Liver (tissue), 9 donors: ENCODE measurements around the gene SLC16A11. TPM values are rescaled to one million over a fixed set of nuclear protein-coding genes. Genes with fewer than 3 reads are reported as not detected.

Source experiments
- DNase-seq: peaks from one replicate; pipeline ENCODE4 v3.0.0-alpha.2; 2017; ENCODE audit warnings: low spot score
- H3K27ac ChIP-seq, 2 donors: one replicate each; pipeline ENCODE4 v1.7.0; 2013; ENCODE audit warnings: inconsistent platforms in 2 of 2, low read length in 2 of 2, control low read depth in 1 of 2, low read depth in 1 of 2, mild to moderate bottlenecking in 1 of 2
- H3K27me3 ChIP-seq, 4 donors: one replicate each; pipeline versions ENCODE4 v1.6.1 to v1.7.0; 2013; ENCODE audit warnings: low read length in 3 of 4, inconsistent platforms in 1 of 4, mild to moderate bottlenecking in 1 of 4, moderate library complexity in 1 of 4; ENCODE audit not compliant: control insufficient read depth in 4 of 4, insufficient read depth in 4 of 4
- H3K36me3 ChIP-seq, 4 donors: one replicate each; pipeline versions ENCODE4 v1.6.1 to v1.7.0; 2013; ENCODE audit warnings: low read length in 3 of 4, mild to moderate bottlenecking in 3 of 4, low read depth in 1 of 4, moderate library complexity in 1 of 4; ENCODE audit not compliant: control insufficient read depth in 4 of 4, insufficient read depth in 3 of 4
- H3K4me1 ChIP-seq, 4 donors: one replicate each; pipeline versions ENCODE4 v1.6.1 to v1.7.0; 2013; ENCODE audit warnings: low read length in 3 of 4, mild to moderate bottlenecking in 3 of 4, moderate library complexity in 1 of 4; ENCODE audit not compliant: control insufficient read depth in 4 of 4, insufficient read depth in 4 of 4
- H3K4me3 ChIP-seq, 3 donors: one replicate each; pipeline versions ENCODE4 v1.6.1 to v1.7.0; 2013; ENCODE audit warnings: low read length in 3 of 3, control low read depth in 1 of 3, low read depth in 1 of 3, mild to moderate bottlenecking in 1 of 3
- H3K9ac ChIP-seq, 2 donors: one replicate each; pipeline ENCODE4 v1.7.0; 2013; ENCODE audit warnings: low read length in 2 of 2, mild to moderate bottlenecking in 2 of 2, moderate library complexity in 2 of 2, control low read depth in 1 of 2, low read depth in 1 of 2
- H3K9me3 ChIP-seq, 4 donors: one replicate each; pipeline versions ENCODE4 v1.6.1 to v1.7.0; 2013; ENCODE audit warnings: low read length in 3 of 4; ENCODE audit not compliant: control insufficient read depth in 4 of 4
- EGR1 ChIP-seq, 2 donors: IDR thresholded peaks; 2 replicates each; pipeline ENCODE4 v1.6.1; 2016 to 2018; ENCODE audit warnings: antibody characterized with exemption in 2 of 2, low read depth in 2 of 2
- FOXA1 ChIP-seq: IDR thresholded peaks from 2 replicates; pipeline ENCODE4 v1.6.1; 2016; ENCODE audit warnings: antibody characterized with exemption
- GABPA ChIP-seq, 2 donors: IDR thresholded peaks in 1 of 2; conservative IDR thresholded peaks in 1 of 2; 2 replicates each; pipeline ENCODE4 v1.6.1; 2016; ENCODE audit warnings: antibody characterized with exemption in 2 of 2, mild to moderate bottlenecking in 1 of 2, moderate library complexity in 1 of 2
- JUND ChIP-seq, 2 donors: IDR thresholded peaks; 2 replicates each; pipeline ENCODE4 v1.6.1; 2016; ENCODE audit warnings: antibody characterized with exemption in 2 of 2
- RAD21 ChIP-seq, 2 donors: IDR thresholded peaks; 2 replicates each; pipeline ENCODE4 v1.6.1; 2016; ENCODE audit warnings: antibody characterized with exemption in 2 of 2, mild to moderate bottlenecking in 2 of 2
- SP1 ChIP-seq: IDR thresholded peaks from 2 replicates; pipeline ENCODE4 v1.6.1; 2018; ENCODE audit warnings: antibody characterized with exemption, mild to moderate bottlenecking
- TAF1 ChIP-seq: conservative IDR thresholded peaks from 2 replicates; pipeline ENCODE4 v1.6.1; 2016; ENCODE audit warnings: antibody characterized with exemption, mild to moderate bottlenecking
- WGBS: extraction: QIAGEN DNeasy Blood & Tissue Kit; methylation state at CpG from one replicate; pipeline ENCODE4 v1.1.7; 2013; 5-methylcytosine and 5-hydroxymethylcytosine counted together
- polyA plus RNA-seq, 2 donors: library from polyadenylated mRNA; stranded (reverse) in 1 of 2; unstranded in 1 of 2; fragments of 200-250 nt in 1 of 2; fragments of >200 nt in 1 of 2; fragmentation: Nextera tagmentation in 1 of 2; extraction: Ambion mirVana in 1 of 2; gene quantifications; one replicate each; pipeline versions ENCODE4 v1.2.1 to v1.2.3, GENCODE V29; 2013 to 2015
- total RNA-seq, 2 donors: library from RNA; depleted of rRNA; stranded (reverse); fragments of >200 nt; gene quantifications; one replicate each; pipeline ENCODE4 v1.2.3, GENCODE V29; 2014
- TF ChIP-seq, protein P1 (sequence below): IDR thresholded peaks from 2 replicates; pipeline ENCODE4 v1.6.1; 2016; ENCODE audit warnings: antibody characterized with exemption
- TF ChIP-seq, protein P2 (sequence below): IDR thresholded peaks from 2 replicates; pipeline ENCODE4 v1.6.1; 2016; ENCODE audit warnings: antibody characterized with exemption, mild to moderate bottlenecking
- TF ChIP-seq, protein P3 (sequence below): fragments of 150-350 bp; IDR thresholded peaks from 2 replicates; pipeline ENCODE4 v1.5.1; 2017; ENCODE audit warnings: improper control_type of control experiment, low read depth, low read length; ENCODE audit not compliant: missing input control
- TF ChIP-seq, protein P4 (sequence below): IDR thresholded peaks from 2 replicates; pipeline ENCODE4 v1.6.1; 2016; ENCODE audit warnings: antibody characterized with exemption
- donor health status: healthy.
- donor health status: healthy.
- donor health status: healthy.
- donor health status: healthy.
- donor health status: healthy.

SLC16A11 gene
- total and polyA plus RNA-seq, 4 donors = 1.7 to 8.2 (median 3.1) TPM

DNA sequence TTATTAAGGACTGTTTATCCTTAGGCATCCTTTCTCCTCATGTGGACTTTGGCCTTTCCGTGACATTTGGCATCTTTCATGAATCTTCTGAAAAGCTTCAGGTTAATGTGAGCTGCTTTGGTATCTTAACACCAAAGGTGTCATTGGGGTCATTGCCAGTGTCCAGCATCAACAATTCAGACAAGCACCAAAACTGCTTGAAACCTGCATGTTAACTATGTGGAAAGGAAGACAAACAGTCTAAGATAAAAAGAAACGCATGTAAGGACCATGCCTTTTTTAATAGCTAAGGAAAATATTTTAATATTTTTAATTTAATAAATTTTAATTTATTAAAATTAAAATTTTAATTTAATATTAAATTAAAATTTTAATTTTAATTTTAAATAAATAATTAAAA, 40.1 kb downstream of the SLC16A11 start:
- no peak overlapping the region for H3K4me3 ChIP-seq
- H3K27me3 ChIP-seq = no peaks in the 10 kb centered on the region
- H3K9ac ChIP-seq = no peak overlapping the region
- H3K36me3 ChIP-seq = peaks cover 2 to 34% (median 21%) of the 10 kb centered on the region in 4 donors
- DNase-seq = no peak
- 84% methylated on average over 2 of the region's 2 CpGs for WGBS
- no peak overlapping the region for H3K27ac ChIP-seq
- TF ChIP-seq EGR1 (IDR thresholded peaks at IDR 0.05; ENCODE audit: low read depth in 2 of 2) = no peak
- no peak for TF ChIP-seq FOXA1
- TF ChIP-seq RAD21 (IDR thresholded peaks at IDR 0.05) = no peak
- TF ChIP-seq, protein P1, sequence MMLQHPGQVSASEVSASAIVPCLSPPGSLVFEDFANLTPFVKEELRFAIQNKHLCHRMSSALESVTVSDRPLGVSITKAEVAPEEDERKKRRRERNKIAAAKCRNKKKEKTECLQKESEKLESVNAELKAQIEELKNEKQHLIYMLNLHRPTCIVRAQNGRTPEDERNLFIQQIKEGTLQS = no peak
- TF ChIP-seq, protein P2, sequence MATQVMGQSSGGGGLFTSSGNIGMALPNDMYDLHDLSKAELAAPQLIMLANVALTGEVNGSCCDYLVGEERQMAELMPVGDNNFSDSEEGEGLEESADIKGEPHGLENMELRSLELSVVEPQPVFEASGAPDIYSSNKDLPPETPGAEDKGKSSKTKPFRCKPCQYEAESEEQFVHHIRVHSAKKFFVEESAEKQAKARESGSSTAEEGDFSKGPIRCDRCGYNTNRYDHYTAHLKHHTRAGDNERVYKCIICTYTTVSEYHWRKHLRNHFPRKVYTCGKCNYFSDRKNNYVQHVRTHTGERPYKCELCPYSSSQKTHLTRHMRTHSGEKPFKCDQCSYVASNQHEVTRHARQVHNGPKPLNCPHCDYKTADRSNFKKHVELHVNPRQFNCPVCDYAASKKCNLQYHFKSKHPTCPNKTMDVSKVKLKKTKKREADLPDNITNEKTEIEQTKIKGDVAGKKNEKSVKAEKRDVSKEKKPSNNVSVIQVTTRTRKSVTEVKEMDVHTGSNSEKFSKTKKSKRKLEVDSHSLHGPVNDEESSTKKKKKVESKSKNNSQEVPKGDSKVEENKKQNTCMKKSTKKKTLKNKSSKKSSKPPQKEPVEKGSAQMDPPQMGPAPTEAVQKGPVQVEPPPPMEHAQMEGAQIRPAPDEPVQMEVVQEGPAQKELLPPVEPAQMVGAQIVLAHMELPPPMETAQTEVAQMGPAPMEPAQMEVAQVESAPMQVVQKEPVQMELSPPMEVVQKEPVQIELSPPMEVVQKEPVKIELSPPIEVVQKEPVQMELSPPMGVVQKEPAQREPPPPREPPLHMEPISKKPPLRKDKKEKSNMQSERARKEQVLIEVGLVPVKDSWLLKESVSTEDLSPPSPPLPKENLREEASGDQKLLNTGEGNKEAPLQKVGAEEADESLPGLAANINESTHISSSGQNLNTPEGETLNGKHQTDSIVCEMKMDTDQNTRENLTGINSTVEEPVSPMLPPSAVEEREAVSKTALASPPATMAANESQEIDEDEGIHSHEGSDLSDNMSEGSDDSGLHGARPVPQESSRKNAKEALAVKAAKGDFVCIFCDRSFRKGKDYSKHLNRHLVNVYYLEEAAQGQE = no peak
- no peak for TF ChIP-seq JUND (IDR thresholded peaks at IDR 0.05)
- TF ChIP-seq, protein P3, sequence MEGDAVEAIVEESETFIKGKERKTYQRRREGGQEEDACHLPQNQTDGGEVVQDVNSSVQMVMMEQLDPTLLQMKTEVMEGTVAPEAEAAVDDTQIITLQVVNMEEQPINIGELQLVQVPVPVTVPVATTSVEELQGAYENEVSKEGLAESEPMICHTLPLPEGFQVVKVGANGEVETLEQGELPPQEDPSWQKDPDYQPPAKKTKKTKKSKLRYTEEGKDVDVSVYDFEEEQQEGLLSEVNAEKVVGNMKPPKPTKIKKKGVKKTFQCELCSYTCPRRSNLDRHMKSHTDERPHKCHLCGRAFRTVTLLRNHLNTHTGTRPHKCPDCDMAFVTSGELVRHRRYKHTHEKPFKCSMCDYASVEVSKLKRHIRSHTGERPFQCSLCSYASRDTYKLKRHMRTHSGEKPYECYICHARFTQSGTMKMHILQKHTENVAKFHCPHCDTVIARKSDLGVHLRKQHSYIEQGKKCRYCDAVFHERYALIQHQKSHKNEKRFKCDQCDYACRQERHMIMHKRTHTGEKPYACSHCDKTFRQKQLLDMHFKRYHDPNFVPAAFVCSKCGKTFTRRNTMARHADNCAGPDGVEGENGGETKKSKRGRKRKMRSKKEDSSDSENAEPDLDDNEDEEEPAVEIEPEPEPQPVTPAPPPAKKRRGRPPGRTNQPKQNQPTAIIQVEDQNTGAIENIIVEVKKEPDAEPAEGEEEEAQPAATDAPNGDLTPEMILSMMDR = no peak
- H3K4me1 ChIP-seq = peaks cover 0 to 2% (median 0%) of the 10 kb centered on the region in 4 donors
- no peaks in the 10 kb centered on the region for H3K9me3 ChIP-seq

DNA sequence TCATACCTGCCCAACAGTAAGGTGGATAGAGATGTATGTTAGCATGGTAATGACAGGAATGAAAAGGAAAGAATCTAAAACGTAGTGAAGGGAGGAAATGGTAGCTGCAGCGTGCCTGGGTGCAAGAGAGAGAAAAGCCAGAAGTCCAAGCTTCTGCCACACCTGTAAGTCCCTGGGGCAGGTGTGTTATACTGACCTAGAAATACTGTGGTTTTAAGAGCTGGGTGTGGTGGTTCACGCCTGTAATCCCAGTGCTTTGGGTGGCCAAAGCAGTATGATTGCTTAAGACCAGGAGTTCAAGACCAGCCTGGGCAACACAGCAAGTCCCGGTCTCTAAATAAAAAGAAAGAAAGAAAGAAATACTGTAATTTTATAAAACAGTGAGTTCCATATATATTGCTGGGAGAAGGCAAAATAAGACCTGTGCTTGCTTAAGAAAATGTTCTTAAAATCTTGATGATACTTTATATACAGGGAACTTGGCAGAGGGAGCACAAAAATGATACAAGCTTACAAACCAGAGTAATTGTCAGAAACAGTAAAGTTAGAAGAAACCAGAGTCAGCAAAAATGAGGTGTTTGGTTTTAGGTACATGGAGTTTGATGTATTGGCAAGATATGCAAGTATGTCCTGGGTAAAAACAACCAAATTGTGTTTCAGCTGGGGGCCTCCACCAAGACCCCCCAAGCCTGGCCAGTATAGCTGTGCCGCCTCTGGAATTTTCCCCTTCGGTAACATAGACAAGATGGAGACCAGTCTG, 41.4 kb downstream of the SLC16A11 start:
- Histone ChIP-seq H3K27ac (no peak overlapping the region), H3K27me3 (no peaks in the 10 kb centered on the region), H3K36me3 (peaks cover 2 to 36% (median 23%) of the 10 kb centered on the region in 4 donors), H3K4me3 (no peak overlapping the region), H3K9me3 (no peaks in the 10 kb centered on the region), H3K9ac (no peak overlapping the region), H3K4me1 (peaks cover 0 to 2% (median 0%) of the 10 kb centered on the region in 4 donors)
- TF ChIP-seq, protein P4, sequence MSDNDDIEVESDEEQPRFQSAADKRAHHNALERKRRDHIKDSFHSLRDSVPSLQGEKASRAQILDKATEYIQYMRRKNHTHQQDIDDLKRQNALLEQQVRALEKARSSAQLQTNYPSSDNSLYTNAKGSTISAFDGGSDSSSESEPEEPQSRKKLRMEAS = no peak
- TF ChIP-seq SP1 = no peak
- no peak for TF ChIP-seq RAD21 (IDR thresholded peaks at IDR 0.05)
- no peak for TF ChIP-seq FOXA1
- no peak for TF ChIP-seq JUND (IDR thresholded peaks at IDR 0.05)
- DNase-seq = no peak
- 92% methylated on average over 6 of the region's 6 CpGs for WGBS

DNA sequence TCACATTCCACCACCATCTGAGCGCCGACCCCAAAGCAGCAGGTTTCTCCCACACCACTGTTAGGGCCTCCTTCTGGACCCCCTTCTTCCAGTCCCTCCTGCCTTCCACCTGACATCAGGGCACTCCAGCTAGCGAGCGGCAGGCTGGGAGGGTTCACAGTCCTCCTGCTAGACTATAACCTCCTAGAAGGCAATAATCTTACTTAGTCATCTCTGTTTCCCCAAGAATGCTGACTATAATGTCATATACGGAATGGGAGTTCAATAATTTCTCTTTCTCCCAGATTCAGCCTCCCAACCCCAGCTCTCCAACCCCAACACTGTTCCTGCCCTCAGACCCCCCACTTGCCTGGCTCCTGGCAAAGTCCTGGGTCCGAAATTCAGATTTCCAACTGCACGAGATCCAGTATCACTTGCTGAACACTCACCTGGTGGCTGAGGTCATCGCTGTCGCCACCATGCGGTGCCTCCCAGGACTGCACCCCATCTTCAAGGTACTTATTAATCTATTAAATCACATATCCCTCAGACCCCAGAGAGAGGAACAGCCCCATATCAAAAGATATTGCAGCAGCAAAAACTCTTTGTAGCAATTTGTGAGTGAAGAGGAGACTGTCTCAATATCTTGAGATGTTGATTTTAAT, 42.5 kb downstream of the SLC16A11 start:
- Histone ChIP-seq H3K9ac (no peak overlapping the region), H3K4me1 (no peaks in the 10 kb centered on the region), H3K27me3 (no peaks in the 10 kb centered on the region), H3K9me3 (no peaks in the 10 kb centered on the region), H3K4me3 (no peak overlapping the region), H3K36me3 (peaks cover 2 to 36% (median 23%) of the 10 kb centered on the region in 4 donors), H3K27ac (no peak overlapping the region)
- DNase-seq = peak; percentile 66
- WGBS = 83% methylated on average over 10 of the region's 10 CpGs
- TF ChIP-seq RAD21 (IDR thresholded peaks at IDR 0.05) (peak; percentile 42 to 64), GABPA (IDR thresholded peaks at IDR 0.05 in 1 of 2, conservative IDR thresholded peaks at IDR 0.05 in 1 of 2) (no peak), TAF1 (no peak)
- TF ChIP-seq, protein P3 = peak; percentile 36
